Heart right ventricle (tissue), 16 donors: ENCODE data around the gene MRFAP1L1. TPM values are rescaled to one million over a fixed set of nuclear protein-coding genes. Genes with fewer than 3 reads are reported as not detected.

Experiments
- ATAC-seq, 8 donors: fragments of 200-7000 bp; cut with Tn5 transposase; one replicate each; pipeline ENCODE4 v1.9.1; 2020; ENCODE audit warnings: mild to moderate bottlenecking in 8 of 8, moderate library complexity in 8 of 8, moderate number of reproducible peaks in 1 of 8
- DNase-seq, 2 donors: peaks; one replicate each; pipeline ENCODE4 v3.0.0-alpha.2; 2020
- H3K27ac ChIP-seq, 10 donors: fragments of 200-600 bp; sonication (generic) in 2 of 10; one replicate each; pipeline versions ENCODE4 v1.5.0 to v1.8.0; 2020 to 2022; ENCODE audit warnings: mild to moderate bottlenecking in 3 of 10
- H3K27me3 ChIP-seq, 7 donors: fragments of 200-600 bp; one replicate each; pipeline ENCODE4 v1.8.0; 2021 to 2022; ENCODE audit warnings: mild to moderate bottlenecking in 2 of 7
- H3K36me3 ChIP-seq, 9 donors: fragments of 200-600 bp; sonication (generic) in 1 of 9; one replicate each; pipeline versions ENCODE4 v1.5.0 to v1.8.0; 2020 to 2022; ENCODE audit warnings: mild to moderate bottlenecking in 2 of 9
- H3K4me1 ChIP-seq, 9 donors: fragments of 200-600 bp; sonication (generic) in 1 of 9; one replicate each; pipeline versions ENCODE4 v1.5.0 to v1.8.0; 2020 to 2022; ENCODE audit warnings: mild to moderate bottlenecking in 4 of 9
- H3K4me3 ChIP-seq, 10 donors: fragments of 200-600 bp; sonication (generic) in 2 of 10; one replicate each; pipeline versions ENCODE4 v1.5.0 to v1.8.0; 2020 to 2022; ENCODE audit warnings: mild to moderate bottlenecking in 7 of 10, moderate library complexity in 2 of 10
- H3K9me3 ChIP-seq, 11 donors: fragments of 200-600 bp in 10 of 11; sonication (generic) in 2 of 11; one replicate each; pipeline versions ENCODE4 v1.5.0 to v1.8.0; 2013 to 2022; ENCODE audit warnings: mild to moderate bottlenecking in 2 of 11, control low read depth in 1 of 11, moderate library complexity in 1 of 11
- CTCF ChIP-seq, 9 donors: fragments of 200-600 bp; sonication (generic) in 2 of 9; IDR thresholded peaks; one replicate each; pipeline versions ENCODE4 v1.5.0 to v1.8.0; 2021 to 2022; ENCODE audit warnings: antibody characterized with exemption in 9 of 9, mild to moderate bottlenecking in 5 of 9, moderate library complexity in 1 of 9
- WGBS, 2 donors: extraction: QIAGEN DNeasy Blood & Tissue Kit; methylation state at CpG; one replicate each; pipeline ENCODE4 v1.1.7; 2013; ENCODE audit warnings: inconsistent platforms in 1 of 2; 5-methylcytosine and 5-hydroxymethylcytosine counted together
- intact Hi-C, 10 donors: fragments of 100-400 bp; cut with DNase I; formaldehyde crosslinking; loops; one replicate each; pipeline versions ENCODE4 v1.11.1 to v1.14.2; 2022
- polyA plus RNA-seq, 2 donors: library from polyadenylated mRNA; stranded (reverse); fragments of 200-250 nt; gene quantifications; one replicate each; pipeline ENCODE4 v1.2.3, GENCODE V29; 2013
- total RNA-seq, 10 donors: library from RNA; stranded (reverse); fragmentation: NEBNext Ultra II Directional in 3 of 10; extraction: Animal tissue kit (Norgen Biotek cat#: 25700) in 3 of 10; gene quantifications; one replicate each; pipeline versions ENCODE4 v1.2.1 to v1.2.4, GENCODE V29; 2021 to 2023
- donor health status: Arrhythmogenic right ventricular cardiomyopathy.
- donor health status: ischemic (EF 13 %, LVEDD 7.1; RV severe dilation, severe dysfunction).
- donor health status: healthy with polysubstance abuse.
- donor health status: DM: no; HTN: yes; CAD: no.
- donor health status: DM: no; HTN: no; CAD: no.
- donor health status: ischemic (EF 25% LVEDD 6.9; RV normal size, moderate dysfunction).
- donor health status: ischemic (EF 25% LVEDD 5.7; RV mildly dilated, moderate dysfunction).
- donor health status: healthy.
- donor health status: DM: yes; HTN: yes; CAD: no.
- donor health status: Ischemic cardiomyopathy.
- donor health status: ischemic (EF 35%, LVEDD 5.7; RV mildly dilated, moderate dysfunction).
- donor health status: nonischemic (EF 11% LVEDD 7.7; RV severe dilation, severe dysfunction).
- donor health status: DM: yes; HTN: yes; CAD: no.
- donor health status: PGD.
- donor health status: ischemic (EF 29% LVEDD 5.4; RV normal size, mild dysfunction).
- donor health status: nonischemic (EF 23%, LVEDD 6.1; RV moderate dilation, normal function).

MRFAP1L1 gene
- total and polyA plus RNA-seq, 12 donors, result 37.5 to 73.7 (median 42.8) TPM

DNA sequence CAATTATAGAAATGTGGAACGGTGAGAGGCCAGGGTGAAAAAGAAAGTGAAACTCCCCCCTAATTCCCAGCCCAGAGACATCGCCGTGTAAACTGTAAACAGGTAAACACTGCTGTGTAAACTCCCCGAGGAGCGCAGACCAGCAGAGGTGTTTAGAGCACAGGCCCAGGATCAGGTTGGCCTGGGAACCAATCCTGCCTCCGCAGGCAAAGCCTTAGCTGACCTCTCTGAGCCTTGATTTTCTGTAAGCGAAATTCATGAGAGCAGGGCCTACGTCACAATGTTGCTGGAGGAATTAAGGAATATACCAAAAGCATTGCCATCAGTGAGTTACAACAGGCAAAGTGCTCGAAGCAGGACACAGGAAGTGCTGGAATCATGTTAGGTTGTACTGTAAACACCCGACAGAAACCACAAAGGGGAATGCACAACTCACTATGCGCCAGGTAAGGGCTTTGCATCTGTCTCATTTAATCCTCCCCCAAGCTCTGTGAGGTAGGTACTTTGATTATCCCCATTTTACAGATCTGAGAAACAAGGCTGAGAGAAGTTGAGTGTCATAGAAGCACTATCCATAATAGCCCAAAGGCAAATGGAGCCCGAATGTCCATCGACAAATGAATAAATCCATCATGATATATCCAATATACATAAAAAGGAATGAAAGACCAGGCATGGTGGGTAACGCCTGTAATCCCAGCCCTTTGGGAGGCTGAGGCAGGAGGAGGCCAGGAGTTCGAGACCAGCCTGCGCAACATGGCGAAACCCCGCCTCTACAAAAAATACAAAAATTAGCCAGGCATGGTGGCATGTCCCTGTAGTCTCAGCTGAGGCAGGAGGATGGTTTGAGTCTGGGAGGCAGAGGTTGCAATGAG is 42.2 kb upstream of the MRFAP1L1 start:
- no peak for TF ChIP-seq CTCF (IDR thresholded peaks at IDR 0.05)
- Histone ChIP-seq H3K9me3 (no peaks in the 10 kb centered on the region), H3K4me1 (peaks cover 12 to 43% (median 27%) of the 10 kb centered on the region in 9 donors), H3K4me3 (peak overlapping the region in 1 of 10 donors; percentile 20), H3K36me3 (no peaks in the 10 kb centered on the region), H3K27me3 (no peaks in the 10 kb centered on the region), H3K27ac (peak overlapping the region in 2 of 10 donors; percentile 14 to 73)
- intact Hi-C loops, result no loop called here
- ATAC-seq (no peak), DNase-seq (no peak)
- WGBS, 2 donors, result 75 to 86% methylated on average over 18 of the region's 18 CpGs

- no peak for DNase-seq
- peaks cover 18 to 44% (median 30%) of the 10 kb centered on the region in 9 donors for H3K4me1 ChIP-seq
- H3K36me3 ChIP-seq, result no peaks in the 10 kb centered on the region
- 85 to 88% methylated on average over 23 of the region's 23 CpGs for WGBS, 2 donors
- peak overlapping the region in 3 of 10 donors; percentile 31 to 63 (median 58) for H3K27ac ChIP-seq
- TF ChIP-seq CTCF (IDR thresholded peaks at IDR 0.05), result no peak
- ATAC-seq, result no peak
- no peak overlapping the region for H3K4me3 ChIP-seq
- intact Hi-C loops, result no loop called here
- H3K27me3 ChIP-seq, result no peaks in the 10 kb centered on the region
- H3K9me3 ChIP-seq, result no peaks in the 10 kb centered on the region
These were observed 40.9 kb upstream of the MRFAP1L1 start for GRCh38 chr4:6750286-6751221.

GRCh38 chr4:6749340-6750171 is 39.9 kb upstream of the MRFAP1L1 start:
- ATAC-seq (peak; percentile 46 to 84 (median 66)), DNase-seq (peak; percentile 51 to 59)
- H3K27me3 ChIP-seq, result no peaks in the 10 kb centered on the region
- peaks cover 14 to 44% (median 30%) of the 10 kb centered on the region in 9 donors for H3K4me1 ChIP-seq
- no peak for TF ChIP-seq CTCF (IDR thresholded peaks at IDR 0.05)
- H3K4me3 ChIP-seq, result no peak overlapping the region
- H3K9me3 ChIP-seq, result no peaks in the 10 kb centered on the region
- H3K27ac ChIP-seq, result peak overlapping the region in 7 of 10 donors; percentile 9 to 63 (median 43)
- intact Hi-C loops, result no loop called here
- WGBS, 2 donors, result 57 to 59% methylated on average over 25 of the region's 25 CpGs
- no peaks in the 10 kb centered on the region for H3K36me3 ChIP-seq
